Adrenal gland (tissue), 5 donors: ENCODE results near the gene TSHZ2.
"Not testable (repeated sequence)": the region's sequence is repeated elsewhere in the genome, so short reads cannot be mapped to it uniquely, and the experiment has no call there.

Experiments
- CTCF ChIP-seq, 6 experiments: fragments of 450-650 bp in 4 of 6; fragments of 200-600 bp in 2 of 6; sonication (generic) in 1 of 6; IDR thresholded peaks; 1 replicate in 5 of 6; 2 replicates in 1 of 6; pipeline versions ENCODE4 v1.5.1 to v1.8.0; 2016 to 2021; ENCODE audit warnings: antibody characterized with exemption in 6 of 6, mild to moderate bottlenecking in 2 of 6, moderate library complexity in 1 of 6
- POLR2A ChIP-seq, 2 donors: fragments of 450-650 bp; IDR thresholded peaks; one replicate each; pipeline ENCODE4 v1.6.1; 2017; ENCODE audit warnings: antibody characterized with exemption in 2 of 2, mild to moderate bottlenecking in 2 of 2, moderate library complexity in 1 of 2
- donor health status: DM: no; HTN: no; CAD: no.

GRCh38 chr20:53504106-53504505, 531.9 kb downstream of the TSHZ2 start:
- not testable (repeated sequence) for TF ChIP-seq POLR2A, CTCF (IDR thresholded peaks at IDR 0.05)
